ENCODE data around the gene PRKG1. TPM values are rescaled to one million over a fixed set of nuclear protein-coding genes. Genes with fewer than 3 reads are reported as not detected.
"Not testable (repeated sequence)": the region's sequence is repeated elsewhere in the genome, so short reads cannot be mapped to it uniquely, and the experiment has no call there.

The PRKG1 gene
- total RNA-seq, 4 donors from 2014 or later, result 24.0 to 89.1 (median 45.7) TPM

DNA sequence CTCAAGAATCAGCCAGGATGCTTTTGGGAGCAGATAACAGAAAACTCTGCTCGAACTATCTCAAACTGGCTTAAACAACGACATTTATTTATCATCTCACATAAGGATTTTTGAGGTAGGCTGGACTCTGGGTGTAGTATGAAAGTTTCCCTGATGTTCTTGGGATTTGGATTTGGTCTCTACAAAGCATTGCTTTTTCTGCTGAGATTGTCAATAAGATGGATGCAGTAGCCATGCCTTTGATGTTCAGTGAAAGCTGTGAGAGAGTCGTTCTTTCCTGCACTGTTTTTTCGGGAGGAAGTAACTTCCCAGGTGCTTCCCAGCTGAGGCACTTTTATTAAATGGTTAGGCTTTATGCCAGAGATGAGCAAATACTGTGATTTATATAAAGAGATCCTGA is 181.1 kb downstream of the PRKG1 start:
- H3K9me3 ChIP-seq, result peaks cover 0 to 7% (median 0%) of the 10 kb centered on the region in 4 donors
- DNase-seq, result no peak
- H3K4me1 ChIP-seq, result no peaks in the 10 kb centered on the region
- TF ChIP-seq POLR2A (IDR thresholded peaks at IDR 0.05) (no peak), CTCF (IDR thresholded peaks at IDR 0.05) (no peak)
- H3K27ac ChIP-seq, result no peak overlapping the region
- H3K27me3 ChIP-seq, result no peaks in the 10 kb centered on the region
- H3K4me3 ChIP-seq, result no peak overlapping the region
- H3K36me3 ChIP-seq, result no peaks in the 10 kb centered on the region

GRCh38 chr10:51257511-51258248 is 183.4 kb downstream of the PRKG1 start:
- Histone ChIP-seq H3K9me3 (peaks cover 0 to 7% (median 0%) of the 10 kb centered on the region in 4 donors), H3K4me3 (no peak overlapping the region), H3K4me1 (no peaks in the 10 kb centered on the region), H3K27me3 (no peaks in the 10 kb centered on the region), H3K27ac (no peak overlapping the region), H3K36me3 (no peaks in the 10 kb centered on the region)
- TF ChIP-seq POLR2A (IDR thresholded peaks at IDR 0.05), result no peak
- no peak for TF ChIP-seq CTCF (IDR thresholded peaks at IDR 0.05)
- DNase-seq, result no peak

GRCh38 chr10:51260376-51260775 is 186.1 kb downstream of the PRKG1 start:
- Histone ChIP-seq H3K27ac (no peak overlapping the region), H3K36me3 (no peaks in the 10 kb centered on the region), H3K4me1 (no peaks in the 10 kb centered on the region), H3K27me3 (no peaks in the 10 kb centered on the region), H3K9me3 (no peaks in the 10 kb centered on the region), H3K4me3 (no peak overlapping the region)
- TF ChIP-seq POLR2A (IDR thresholded peaks at IDR 0.05) (no peak), CTCF (IDR thresholded peaks at IDR 0.05) (no peak)
- no peak for DNase-seq

DNA sequence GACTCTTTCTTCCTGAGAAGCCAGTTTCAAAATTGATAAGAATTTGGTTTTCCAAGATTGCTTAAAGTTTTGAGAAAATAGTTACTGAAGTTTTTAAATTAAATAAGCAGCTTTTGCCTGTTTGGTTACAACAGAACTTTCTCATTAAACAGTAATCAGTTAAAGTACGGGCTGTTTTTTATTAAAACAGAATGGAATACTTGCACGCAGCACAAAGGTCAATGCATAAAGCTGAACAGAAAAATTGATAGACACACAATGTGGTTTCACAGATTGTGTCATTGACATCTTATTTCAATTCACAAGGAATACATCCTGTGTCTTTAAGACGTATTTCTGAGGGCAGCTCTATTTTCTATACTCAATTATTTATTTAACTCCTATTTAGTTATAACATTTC is 192.2 kb downstream of the PRKG1 start:
- Histone ChIP-seq H3K36me3 (no peaks in the 10 kb centered on the region), H3K27me3 (no peaks in the 10 kb centered on the region), H3K4me3 (no peak overlapping the region), H3K27ac (no peak overlapping the region), H3K4me1 (no peaks in the 10 kb centered on the region), H3K9me3 (no peaks in the 10 kb centered on the region)
- DNase-seq, result no peak
- TF ChIP-seq CTCF (IDR thresholded peaks at IDR 0.05) (no peak), POLR2A (IDR thresholded peaks at IDR 0.05) (no peak)

DNA sequence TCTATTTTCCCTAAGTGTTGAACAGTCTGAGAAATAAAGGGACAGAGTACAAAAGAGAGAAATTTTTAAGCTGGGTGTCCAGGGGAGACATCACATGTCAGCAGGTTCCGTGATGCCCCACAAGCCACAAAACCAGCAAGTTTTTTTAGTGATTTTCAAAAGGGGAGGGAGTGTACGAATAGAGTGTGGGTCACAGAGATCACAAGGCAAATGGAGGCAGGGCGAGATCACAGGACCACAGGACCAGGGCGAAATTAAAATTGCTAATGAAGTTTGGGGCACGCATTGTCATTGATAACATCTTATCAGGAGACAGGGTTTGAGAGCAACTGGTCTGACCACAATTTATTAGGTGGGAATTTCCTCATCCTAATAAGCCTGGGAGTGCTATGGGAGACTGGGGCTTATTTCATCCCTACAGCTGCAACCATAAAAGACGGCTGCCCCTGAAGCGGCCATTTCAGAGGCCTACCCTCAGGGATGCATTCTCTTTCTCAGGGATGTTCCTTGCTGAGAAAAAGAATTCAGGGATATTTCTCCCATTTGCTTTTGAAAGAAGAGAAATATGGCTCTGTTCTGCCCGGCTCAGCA is 193.8 kb downstream of the PRKG1 start:
- not testable (repeated sequence) for H3K9me3 ChIP-seq, H3K36me3 ChIP-seq, H3K4me3 ChIP-seq, DNase-seq, H3K27me3 ChIP-seq, H3K27ac ChIP-seq, H3K4me1 ChIP-seq

- Histone ChIP-seq H3K36me3 (no peaks in the 10 kb centered on the region), H3K27ac (no peak overlapping the region), H3K4me1 (no peaks in the 10 kb centered on the region), H3K9me3 (no peaks in the 10 kb centered on the region), H3K4me3 (no peak overlapping the region), H3K27me3 (no peaks in the 10 kb centered on the region)
- TF ChIP-seq POLR2A (IDR thresholded peaks at IDR 0.05) (no peak), CTCF (IDR thresholded peaks at IDR 0.05) (no peak)
- no peak for DNase-seq
Observed at GRCh38 chr10:51269821-51270220, 195.5 kb downstream of the PRKG1 start.

Data from Peyer's patch (tissue), 4 donors.